ENCODE results near the gene KIAA0930.

KIAA0930 gene

GRCh38 chr22:45237065-45237990 is 3.4 kb downstream of the KIAA0930 start:
- no peak for DNase-seq

- no peak for DNase-seq
These were observed 4.8 kb downstream of the KIAA0930 start for GRCh38 chr22:45235851-45236342.

- DNase-seq: peak; percentile 74
These were observed 5.5 kb downstream of the KIAA0930 start for GRCh38 chr22:45235101-45235777.

- DNase-seq: no peak
These were observed 6.9 kb downstream of the KIAA0930 start for GRCh38 chr22:45233827-45234226.

GRCh38 chr22:45233386-45233785 is 7.3 kb downstream of the KIAA0930 start:
- no peak for DNase-seq

- no peak for DNase-seq
These were observed 9.4 kb downstream of the KIAA0930 start for GRCh38 chr22:45231293-45231692.

- peak; percentile 35 for DNase-seq
These were observed 10.5 kb downstream of the KIAA0930 start for GRCh38 chr22:45230026-45230721.

GRCh38 chr22:45229181-45229580 is 11.5 kb downstream of the KIAA0930 start:
- DNase-seq: no peak

GRCh38 chr22:45228401-45228754 is 12.3 kb downstream of the KIAA0930 start:
- no peak for DNase-seq

GRCh38 chr22:45227645-45228400 is 12.9 kb downstream of the KIAA0930 start:
- no peak for DNase-seq

GRCh38 chr22:45226503-45227186 is 14.0 kb downstream of the KIAA0930 start:
- peak; percentile 64 for DNase-seq

- DNase-seq: peak; percentile 78
These were observed 14.8 kb downstream of the KIAA0930 start for GRCh38 chr22:45225732-45226502.

GRCh38 chr22:45224988-45225731 is 15.5 kb downstream of the KIAA0930 start:
- DNase-seq: no peak

GRCh38 chr22:45224331-45224730 is 16.4 kb downstream of the KIAA0930 start:
- DNase-seq: no peak

- no peak for DNase-seq
These were observed 17.2 kb downstream of the KIAA0930 start for GRCh38 chr22:45223304-45224117.

- no peak for DNase-seq
These were observed 19.5 kb downstream of the KIAA0930 start for GRCh38 chr22:45221201-45221600.

- no peak for DNase-seq
These were observed 21.7 kb downstream of the KIAA0930 start for GRCh38 chr22:45218976-45219375.

GRCh38 chr22:45217806-45218205 is 22.9 kb downstream of the KIAA0930 start:
- no peak for DNase-seq

- DNase-seq: no peak
These were observed 23.3 kb downstream of the KIAA0930 start for GRCh38 chr22:45217345-45217744.

All from hematopoietic multipotent progenitor cell treated with erythropoietin and hydrocortisone succinate and interleukin-3 and kit ligand, for 6 days (in vitro differentiated cells).